ENCODE data around the gene GREM2. TPM values are rescaled to one million over a fixed set of nuclear protein-coding genes. Genes with fewer than 3 reads are reported as not detected.

The GREM2 gene
- total RNA-seq: not detected in 2 replicates

DNA sequence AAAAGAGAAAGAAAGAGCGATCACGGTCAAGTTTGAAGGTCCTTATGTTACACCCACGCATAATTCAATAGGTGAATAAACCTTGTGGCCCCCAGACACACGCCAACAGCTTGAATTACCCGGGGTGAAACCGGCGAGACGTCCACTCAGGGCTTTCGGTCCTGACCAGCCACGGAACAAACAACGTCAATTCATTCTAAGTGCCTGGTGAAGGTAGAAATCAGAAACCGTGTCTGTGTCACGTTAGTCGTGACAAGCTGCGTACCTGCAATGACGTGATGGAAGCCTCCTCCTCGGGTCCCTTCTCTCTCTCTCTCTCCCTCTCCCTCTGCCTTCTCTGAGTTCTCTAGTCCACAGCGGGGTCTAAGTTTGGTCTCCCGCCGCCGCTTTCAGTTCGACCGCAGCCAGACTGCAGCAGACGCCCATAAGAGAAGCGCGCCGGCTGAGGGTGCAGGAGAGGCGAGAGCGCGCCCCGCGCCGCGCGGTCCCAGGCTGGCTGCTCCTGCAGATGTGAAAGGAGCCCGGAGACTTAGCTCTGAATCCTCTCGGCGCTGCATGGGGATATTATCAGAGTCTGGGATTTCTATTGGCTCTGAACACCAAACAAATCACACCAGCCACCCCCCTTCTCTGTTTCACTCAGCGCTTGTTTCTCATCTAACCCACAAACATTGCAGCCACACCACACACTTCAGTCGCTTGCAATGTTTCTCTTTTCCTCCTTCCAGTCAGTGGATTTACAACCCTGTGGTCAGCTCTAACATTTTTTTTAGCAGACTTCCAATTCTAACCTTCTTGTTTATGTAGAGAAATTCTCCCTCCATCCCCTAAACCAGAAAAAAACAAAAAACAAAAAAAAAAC lies at the start of gene GREM2:
TSS of gene GREM2 (minus strand) at position 537 of the 862 bp plus-strand sequence. CDS start 118,680 bp downstream, outside the sequence.
- DNase-seq: peak; percentile 15

DNA sequence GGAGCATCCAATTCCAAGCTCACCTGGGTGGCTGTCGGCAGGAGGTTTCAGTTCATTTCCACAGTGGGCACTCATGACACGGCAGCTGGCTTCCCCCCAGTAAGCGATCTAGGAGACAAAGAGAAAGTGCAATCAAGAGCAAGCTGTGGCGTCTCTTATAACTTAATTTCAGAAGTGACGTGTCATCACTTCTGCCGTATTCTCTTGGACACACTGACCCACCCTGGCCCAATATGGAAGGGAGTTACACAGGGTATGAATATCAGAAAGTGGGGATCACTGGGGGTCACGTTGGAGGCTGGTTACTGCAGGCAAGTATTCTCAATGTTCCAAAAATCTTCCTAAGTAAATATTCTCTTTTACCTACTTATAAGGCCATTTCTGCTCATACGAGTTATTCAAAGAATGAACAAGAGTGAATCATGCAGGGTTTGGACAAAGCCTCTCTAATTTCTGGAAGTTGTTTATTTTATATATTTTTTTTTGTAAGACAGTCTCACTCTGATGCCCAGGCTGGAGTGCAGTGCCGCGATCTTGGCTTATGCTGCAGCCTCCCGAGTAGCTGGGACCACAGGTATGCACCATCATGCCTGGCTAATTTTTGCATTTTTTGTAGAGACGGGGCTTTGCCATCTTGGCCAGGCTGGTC lies 46.5 kb upstream of the GREM2 start:
- DNase-seq: no peak

DNA sequence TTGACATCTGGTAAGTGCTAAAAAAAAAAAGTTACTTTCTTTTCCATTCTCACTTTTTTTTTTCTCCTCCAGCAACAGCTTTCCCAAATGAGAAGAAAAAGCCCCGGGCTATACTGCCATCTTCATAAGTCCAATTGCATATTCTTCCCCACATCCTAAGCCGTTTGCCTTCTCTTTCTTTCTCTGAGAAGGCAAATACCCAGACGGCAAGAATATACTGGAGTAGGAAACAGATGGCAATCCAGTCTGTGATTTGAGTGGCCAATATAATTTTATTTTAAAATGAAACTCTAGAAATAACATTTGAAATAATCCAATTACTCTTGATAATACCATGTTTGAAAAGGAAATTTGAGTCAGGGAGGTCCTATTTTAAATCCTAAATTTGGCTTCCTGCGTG lies 44.6 kb upstream of the GREM2 start:
- DNase-seq: no peak

GRCh38 chr1:240652961-240653409 lies 41.0 kb upstream of the GREM2 start:
- no peak for DNase-seq

GRCh38 chr1:240652549-240652948 lies 40.6 kb upstream of the GREM2 start:
- DNase-seq: no peak

- no peak for DNase-seq
Observed at GRCh38 chr1:240650877-240651276, 38.9 kb upstream of the GREM2 start.

- DNase-seq: no peak
Observed at GRCh38 chr1:240649733-240650721, 38.1 kb upstream of the GREM2 start.

DNA sequence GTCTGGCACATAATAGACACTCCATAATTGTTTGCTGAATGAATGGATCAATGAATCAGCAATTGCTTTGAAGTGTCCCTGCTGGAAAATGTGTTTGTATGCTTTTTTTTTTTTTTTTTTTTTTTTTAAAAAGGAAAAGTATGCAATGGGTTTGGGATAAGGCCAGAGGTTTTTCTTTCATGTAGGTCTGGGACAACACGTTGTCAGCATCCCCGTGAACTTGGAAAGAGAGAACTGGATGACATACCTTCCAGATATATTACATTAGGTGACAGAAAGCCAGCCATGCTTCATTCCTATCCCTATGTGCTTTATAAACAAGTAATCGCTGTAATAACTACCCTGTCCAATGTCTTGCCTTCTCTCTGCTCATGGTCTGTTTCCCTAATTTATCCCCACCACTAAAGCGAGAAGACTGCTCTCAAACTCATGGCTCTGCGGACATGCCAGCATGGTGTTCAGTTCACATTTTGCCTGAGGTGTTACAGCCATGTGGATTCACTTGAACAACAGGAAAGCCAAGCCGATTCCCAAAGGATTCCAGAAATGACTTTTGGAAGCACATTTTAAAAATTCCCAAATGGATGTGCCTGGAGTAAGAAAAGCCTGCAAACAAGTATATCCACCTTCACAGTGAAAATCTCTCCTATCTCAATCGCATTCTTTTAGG lies 34.8 kb upstream of the GREM2 start:
- no peak for DNase-seq

- no peak for DNase-seq
Observed at GRCh38 chr1:240644732-240645131, 32.8 kb upstream of the GREM2 start.

- DNase-seq: no peak
Observed at GRCh38 chr1:240635466-240636256, 23.7 kb upstream of the GREM2 start.

DNA sequence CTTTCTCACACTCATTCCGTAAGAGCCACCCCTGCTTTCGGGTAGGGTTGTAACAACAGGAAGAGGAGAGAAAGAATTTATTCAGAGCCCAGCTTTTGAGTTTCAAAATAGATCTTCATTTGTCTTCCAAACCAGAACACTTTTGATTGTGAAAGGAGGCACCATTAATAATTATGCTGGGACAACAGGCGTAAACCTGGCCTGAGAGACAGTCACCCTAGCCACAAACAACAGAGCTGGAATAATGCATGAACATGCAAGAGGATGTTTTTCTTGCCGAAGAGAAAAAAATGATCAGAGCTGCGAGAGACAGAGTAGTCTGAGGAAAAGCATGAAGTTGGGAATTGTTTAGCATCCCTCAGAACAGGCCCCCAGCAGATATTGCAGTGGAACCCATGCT lies 18.5 kb upstream of the GREM2 start:
- DNase-seq: no peak

DNA sequence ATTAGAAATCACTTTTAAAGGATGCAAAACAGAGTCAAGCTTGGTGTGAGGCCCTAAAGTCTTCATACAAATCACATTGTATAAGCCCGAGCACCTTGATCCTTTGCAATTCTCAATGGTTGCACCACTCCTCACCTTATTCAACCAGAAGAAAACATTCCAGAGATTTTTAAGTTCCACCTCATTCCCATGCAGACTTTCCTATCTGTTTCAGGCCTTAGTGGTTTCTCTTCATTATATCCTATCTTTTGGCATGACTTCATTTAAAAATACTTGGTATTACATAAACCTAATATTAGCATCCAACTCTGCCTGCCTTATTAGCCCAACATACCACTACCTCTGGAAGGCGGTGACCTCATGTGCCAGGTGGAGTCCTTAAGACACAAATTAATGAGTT lies 9.3 kb upstream of the GREM2 start:
- no peak for DNase-seq

GRCh38 chr1:240619906-240620621 lies 8.1 kb upstream of the GREM2 start:
- no peak for DNase-seq

GRCh38 chr1:240619357-240619756 lies 7.4 kb upstream of the GREM2 start:
- DNase-seq: no peak

- no peak for DNase-seq
Observed at GRCh38 chr1:240618946-240619345, 7.0 kb upstream of the GREM2 start.

- DNase-seq: no peak
Observed at GRCh38 chr1:240616018-240616417, 4.1 kb upstream of the GREM2 start.

- no peak for DNase-seq
Observed at GRCh38 chr1:240613356-240614142, 1.6 kb upstream of the GREM2 start.

DNA sequence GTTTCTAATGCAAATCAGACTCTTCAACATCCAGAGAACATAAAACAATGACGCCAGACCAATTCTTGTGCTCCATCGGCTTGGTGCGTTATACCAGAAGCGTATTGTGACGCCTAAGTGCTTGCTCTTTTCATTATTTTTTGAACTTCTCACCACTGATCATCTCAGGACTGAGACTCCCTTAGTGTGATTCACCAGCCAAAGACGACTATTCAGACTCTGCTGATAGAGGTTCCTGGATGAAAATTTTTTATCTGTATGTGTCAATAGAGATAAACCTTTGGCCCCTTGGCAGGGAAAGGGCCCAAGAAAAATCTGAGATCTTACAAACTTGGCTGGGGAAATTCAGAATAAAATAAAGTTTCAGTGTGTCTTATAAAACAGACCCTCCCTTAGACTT lies 856 bp upstream of the GREM2 start:
- DNase-seq: no peak

DNA sequence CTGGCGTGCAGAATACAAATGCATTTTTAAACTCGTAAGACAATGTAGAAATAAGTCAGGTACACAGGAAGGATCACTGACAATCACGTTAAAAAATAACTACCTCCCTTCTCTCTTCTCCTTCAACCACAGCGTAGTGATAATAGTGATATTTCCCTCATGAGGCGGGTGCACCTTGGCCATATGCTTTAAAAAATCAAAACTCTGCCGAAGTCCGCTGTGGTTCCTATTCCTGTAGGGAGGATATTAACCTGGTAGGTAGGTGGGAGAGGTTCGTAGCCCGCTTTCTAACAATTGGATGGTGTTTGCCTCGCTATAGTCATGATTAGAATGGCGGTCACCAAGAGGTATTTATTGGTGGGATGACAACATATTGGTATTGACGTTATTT lies 732 bp downstream of the GREM2 start:
- DNase-seq: no peak

DNA sequence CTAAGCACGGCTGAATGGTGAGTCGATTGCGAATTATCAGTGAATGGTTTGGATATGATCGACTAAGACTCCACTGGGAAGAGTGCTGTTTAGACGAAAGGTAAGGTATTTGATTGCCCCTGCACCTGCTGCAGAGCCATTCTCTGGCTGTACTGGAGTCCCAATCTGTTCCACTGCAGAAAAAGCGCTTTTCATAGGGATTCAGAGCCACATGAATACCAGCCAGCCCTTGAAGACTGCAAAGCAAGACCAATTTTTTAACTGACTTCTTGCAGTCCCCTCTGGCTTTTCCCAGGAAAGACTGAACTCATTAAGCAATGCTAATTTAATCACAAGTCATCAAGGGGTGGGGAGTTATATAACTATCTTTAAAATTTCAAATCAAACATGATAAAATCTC lies 1.3 kb downstream of the GREM2 start:
- DNase-seq: no peak

Measured in dermis blood vessel endothelial cell (primary cell).